ENCODE measurements around the gene IGF1R. TPM values are rescaled to one million over a fixed set of nuclear protein-coding genes. Genes with fewer than 3 reads are reported as not detected.

IGF1R gene
- total and polyA plus RNA-seq, 2 of the 8 experiments (the other 6 are each of a cell fraction or from before 2014, with no cell fraction given), result 32.9 to 109 TPM

- Histone ChIP-seq H3K79me2 (ENCODE audit: control insufficient read depth in 1 of 2, insufficient read depth in 2 of 2, low read length in 2 of 2) (peaks cover 54 to 94% of the 10 kb centered on the region in 2 experiments), H3K4me2 (ENCODE audit: insufficient read depth in 1 of 2, low read depth in 2 of 2, low read length in 2 of 2) (no peak overlapping the region), H3K14ac (ENCODE audit: insufficient read length) (no peak overlapping the region), H3K23ac (ENCODE audit: insufficient read length) (no peak overlapping the region), H4K8ac (ENCODE audit: extremely low read depth, insufficient read depth, low read length) (no peak overlapping the region), H3K4me3 (ENCODE audit: extremely low read depth in 1 of 4, insufficient read depth in 2 of 4, low read depth in 3 of 4, low read length in 4 of 4) (no peak overlapping the region), H2BK5ac (ENCODE audit: low read depth, low read length) (no peak overlapping the region), H2AK5ac (ENCODE audit: low read depth, low read length) (no peak overlapping the region), H3K27me3 (replicated peaks in 1 of 4; ENCODE audit: control insufficient read depth in 3 of 4, extremely low read depth in 1 of 4, insufficient read depth in 3 of 4, low read length in 3 of 4) (no peaks in the 10 kb centered on the region), H2BK15ac (ENCODE audit: low read length) (no peak overlapping the region), H3K27ac (ENCODE audit: low read depth, low read length) (no peak overlapping the region), H3K36me3 (ENCODE audit: control insufficient read depth in 2 of 4, insufficient read depth in 4 of 4, low read length in 3 of 4) (no peaks in the 10 kb centered on the region), H3K9me3 (ENCODE audit: insufficient read depth in 2 of 2, low read depth in 1 of 2, low read length in 1 of 2) (no peaks in the 10 kb centered on the region), H3K79me1 (ENCODE audit: low read depth, low read length) (peaks cover 5% of the 10 kb centered on the region), H4K91ac (replicated peaks; ENCODE audit: insufficient read length, low read length) (no peak overlapping the region), H2BK12ac (ENCODE audit: low read depth, low read length) (no peak overlapping the region), H3K23me2 (ENCODE audit: low read depth, low read length) (peaks cover 14% of the 10 kb centered on the region), H3K9ac (replicated peaks in 1 of 4; ENCODE audit: extremely low read depth in 1 of 4, low read depth in 3 of 4, low read length in 3 of 4) (no peak overlapping the region), H2AFZ (ENCODE audit: low read length) (no peak overlapping the region), H3K4me1 (replicated peaks in 1 of 4; ENCODE audit: control insufficient read depth in 3 of 4, insufficient read depth in 4 of 4, low read length in 3 of 4) (peaks cover 1 to 15% (median 10%) of the 10 kb centered on the region in 4 experiments; a peak in 5 of 7 replicates), H4K20me1 (replicated peaks in 1 of 2; ENCODE audit: control insufficient read depth in 1 of 2, insufficient read depth in 2 of 2, low read length in 2 of 2) (peaks cover 20 to 35% of the 10 kb centered on the region in 2 experiments), H3K4ac (replicated peaks; ENCODE audit: insufficient read length, low read depth, low read length) (no peak overlapping the region), H2BK120ac (replicated peaks; ENCODE audit: low read depth, low read length) (no peak overlapping the region), H2BK20ac (ENCODE audit: low read length) (no peak overlapping the region), H3K56ac (replicated peaks; ENCODE audit: insufficient read length, low read depth, low read length) (no peak overlapping the region), H3K18ac (ENCODE audit: extremely low read depth, low read length) (no peak overlapping the region), H4K5ac (ENCODE audit: insufficient read length, low read depth, low read length) (no peak overlapping the region)
- TF ChIP-seq TEAD4 (IDR thresholded peaks at IDR 0.05; ENCODE audit: low read depth, low read length) (no peak), KDM5A (IDR thresholded peaks at IDR 0.05; ENCODE audit: low read length) (no peak)
- FAIRE-seq (no peak), DNase-seq (ENCODE audit: low read depth in 1 of 2, low spot score in 2 of 2) (no peak)
- ChIA-PET POLR2A (ENCODE audit: partially characterized antibody) (interaction anchor here (1.0 kb wide), 1 partner anchor 213 kb away, joined by 3 read pairs; no protein-coding TSS in a partner anchor), CTCF (ENCODE audit: partially characterized antibody) (interaction anchor here (11.6 kb wide), 1 partner anchor 133 kb away, joined by 124 read pairs; no protein-coding TSS in a partner anchor)
- 68% methylated on average over 1 of the region's 1 CpG; no CpG with 5 or more reads in 1 of the 2 experiments for WGBS, 2 experiments (ENCODE audit: extremely low coverage in 1 of 2, insufficient coverage in 1 of 2, insufficient read length in 1 of 2, insufficient replicate concordance in 2 of 2, low coverage in 1 of 2, low lambda C conversion rate in 2 of 2, missing lambda C conversion rate in 1 of 2)
Observed at GRCh38 chr15:98653686-98654085, 5.3 kb downstream of the IGF1R start.
